Keratinocyte (primary cell): Measurements from ENCODE around the gene NKX2-4. TPM values are rescaled to one million over a fixed set of nuclear protein-coding genes. Genes with fewer than 3 reads are reported as not detected.

Experiments
- DNase-seq: peaks from one replicate; pipeline ENCODE4 v3.0.0-alpha.2; 2011; ENCODE audit warnings: low read depth, missing footprints, low spot score
- FAIRE-seq: peaks from 2 replicates; lab custom pipeline; 2011; peaks lifted over from hg19 to GRCh38; lab: Jason Lieb, UNC
- H2AFZ ChIP-seq: 2 replicates; pipeline ENCODE4 v1.6.0; 2012; ENCODE audit warnings: low read length, control low read depth, inconsistent platforms; ENCODE audit not compliant: control insufficient read depth
- H3K27ac ChIP-seq: 2 replicates; pipeline ENCODE4 v1.5.1; 2011; ENCODE audit warnings: low read length; ENCODE audit not compliant: control insufficient read depth, insufficient read depth
- H3K27me3 ChIP-seq: 3 replicates; pipeline ENCODE4 v1.6.0; 2011; ENCODE audit warnings: low read length; ENCODE audit not compliant: control insufficient read depth, insufficient read depth; ENCODE audit errors: extremely low read depth
- H3K36me3 ChIP-seq, 2 experiments: 2 replicates in 1 of 2; 3 replicates in 1 of 2; pipeline ENCODE4 v1.5.1; 2011; ENCODE audit warnings: low read length in 2 of 2, mild to moderate bottlenecking in 1 of 2; ENCODE audit not compliant: control insufficient read depth in 2 of 2, insufficient read depth in 2 of 2; ENCODE audit errors: extremely low read depth in 1 of 2
- H3K4me1 ChIP-seq: 3 replicates; pipeline ENCODE4 v1.5.1; 2011; ENCODE audit warnings: low read length; ENCODE audit not compliant: control insufficient read depth, insufficient read depth; ENCODE audit errors: extremely low read depth
- H3K4me2 ChIP-seq: 3 replicates; pipeline ENCODE4 v1.6.0; 2011; ENCODE audit warnings: low read depth, low read length; ENCODE audit not compliant: control insufficient read depth, insufficient read depth; ENCODE audit errors: extremely low read depth
- H3K4me3 ChIP-seq, 3 experiments: fragments of 200-600 bp in 1 of 3; sonication (generic) in 1 of 3; 2 replicates in 2 of 3; 3 replicates in 1 of 3; pipeline ENCODE4 v1.5.1; 2011 to 2016; ENCODE audit warnings: low read length in 3 of 3, mild to moderate bottlenecking in 3 of 3, control low read depth in 2 of 3, inconsistent platforms in 1 of 3, low read depth in 1 of 3, mixed read lengths in 1 of 3, mixed run types in 1 of 3, moderate library complexity in 1 of 3; ENCODE audit not compliant: control insufficient read depth in 2 of 3, insufficient read depth in 2 of 3; ENCODE audit errors: extremely low read depth in 1 of 3
- H3K79me2 ChIP-seq: 2 replicates; pipeline ENCODE4 v1.6.0; 2012; ENCODE audit warnings: low read length; ENCODE audit not compliant: control insufficient read depth, insufficient read depth
- H3K9ac ChIP-seq: 3 replicates; pipeline ENCODE4 v1.6.0; 2011; ENCODE audit warnings: low read length; ENCODE audit not compliant: control insufficient read depth, insufficient read depth; ENCODE audit errors: extremely low read depth
- H3K9me1 ChIP-seq: 3 replicates; pipeline ENCODE4 v1.6.0; 2011; ENCODE audit warnings: low read length; ENCODE audit not compliant: control insufficient read depth, insufficient read depth; ENCODE audit errors: extremely low read depth
- H3K9me3 ChIP-seq: 2 replicates; pipeline ENCODE4 v1.5.1; 2012; ENCODE audit warnings: low read depth, low read length; ENCODE audit not compliant: control insufficient read depth
- H4K20me1 ChIP-seq: 3 replicates; pipeline ENCODE4 v1.6.0; 2011; ENCODE audit warnings: low read length; ENCODE audit not compliant: control insufficient read depth, insufficient read depth; ENCODE audit errors: extremely low read depth
- CTCF ChIP-seq, 3 experiments: IDR thresholded peaks in 1 of 3; conservative IDR thresholded peaks in 1 of 3; optimal IDR thresholded peaks in 1 of 3; 2 replicates in 2 of 3; 3 replicates in 1 of 3; pipeline versions ENCODE3 to v1.5.1; 2011; ENCODE audit warnings: low read length in 3 of 3, mild to moderate bottlenecking in 3 of 3, moderate library complexity in 2 of 3, control low read depth in 1 of 3, inconsistent platforms in 1 of 3; ENCODE audit not compliant: insufficient read depth in 2 of 3; ENCODE audit errors: extremely low read depth in 1 of 3
- EZH2 ChIP-seq: IDR thresholded peaks from one replicate; pipeline ENCODE4 v1.6.1; 2012; ENCODE audit warnings: inconsistent platforms, mild to moderate bottlenecking, low read length, moderate library complexity
- dilution Hi-C: fragments of 300-500 bp; cut with MboI; formaldehyde crosslinking; loops from one replicate; pipeline ENCODE4 v1.7.0; 2020; ENCODE audit warnings: low sequenced_read_pairs; ENCODE audit not compliant: extremely low pct_ligation_motif_present
- polyA plus RNA-seq, 5 experiments: library from polyadenylated mRNA; depleted of rRNA in 3 of 5; stranded (reverse) in 3 of 5; stranded (forward) in 1 of 5; unstranded in 1 of 5; fragments of >200 nt; gene quantifications; 1 replicate in 1 of 5; 2 replicates in 3 of 5; 3 replicates in 1 of 5; pipeline versions ENCODE4 v1.2.1 to v1.2.3, GENCODE V29; 2011 to 2012; ENCODE audit warnings: missing spikeins in 2 of 5, low read depth in 1 of 5, low replicate concordance in 1 of 5
- small RNA-seq, 3 experiments: library from RNA; depleted of rRNA; stranded (forward); fragments of <200 nt; gene quantifications; one replicate each; pipeline ENCODE3, GENCODE V24; 2012; ENCODE audit warnings: low read depth in 3 of 3, low replicate concordance in 1 of 3; ENCODE audit not compliant: insufficient read length in 3 of 3

The NKX2-4 gene
- polyA plus RNA-seq, 1 donor (not counting 4 experiments of a cell fraction or from before 2014, with no cell fraction given) = not detected

GRCh38 chr20:21353236-21353635, 44.1 kb downstream of the NKX2-4 start:
- DNase-seq = no peak
- no peak overlapping the region for H2AFZ ChIP-seq
- no peak for FAIRE-seq
- no peaks in the 10 kb centered on the region for H3K27me3 ChIP-seq
- peaks cover 4% of the 10 kb centered on the region in 2 experiments for H3K36me3 ChIP-seq
- H3K9me3 ChIP-seq = no peaks in the 10 kb centered on the region
- H3K4me1 ChIP-seq = no peaks in the 10 kb centered on the region
- TF ChIP-seq EZH2 = no peak
- no peak for TF ChIP-seq CTCF (optimal IDR thresholded peaks at IDR 0.05 in 1 of 3, IDR thresholded peaks at IDR 0.05 in 1 of 3, conservative IDR thresholded peaks at IDR 0.05 in 1 of 3; ENCODE audit: extremely low read depth in 1 of 3, insufficient read depth in 2 of 3, low read length in 3 of 3)
- dilution Hi-C loops = no loop called here
- H3K79me2 ChIP-seq = no peaks in the 10 kb centered on the region
- H3K4me3 ChIP-seq = no peak overlapping the region
- no peak overlapping the region for H3K4me2 ChIP-seq
- H3K9me1 ChIP-seq = no peaks in the 10 kb centered on the region
- no peak overlapping the region for H3K9ac ChIP-seq
- H3K27ac ChIP-seq = no peak overlapping the region
- H4K20me1 ChIP-seq = no peaks in the 10 kb centered on the region

- no peak for FAIRE-seq
Measured at GRCh38 chr20:21352703-21353102, 44.6 kb downstream of the NKX2-4 start.

More at GRCh38 chr20:21352703-21353102, 44.6 kb downstream of the NKX2-4 start:
- Histone ChIP-seq H3K27me3 (no peaks in the 10 kb centered on the region), H3K79me2 (no peaks in the 10 kb centered on the region), H3K9me3 (no peaks in the 10 kb centered on the region), H3K36me3 (peaks cover 4% of the 10 kb centered on the region in 2 experiments), H3K4me1 (no peaks in the 10 kb centered on the region), H4K20me1 (no peaks in the 10 kb centered on the region), H3K4me3 (no peak overlapping the region), H2AFZ (no peak overlapping the region), H3K9me1 (no peaks in the 10 kb centered on the region), H3K9ac (no peak overlapping the region), H3K4me2 (no peak overlapping the region), H3K27ac (no peak overlapping the region)
- dilution Hi-C loops = no loop called here
- no peak for DNase-seq
- TF ChIP-seq EZH2 = no peak
- TF ChIP-seq CTCF (optimal IDR thresholded peaks at IDR 0.05 in 1 of 3, IDR thresholded peaks at IDR 0.05 in 1 of 3, conservative IDR thresholded peaks at IDR 0.05 in 1 of 3; ENCODE audit: extremely low read depth in 1 of 3, insufficient read depth in 2 of 3, low read length in 3 of 3) = no peak

Small RNA genes within 50 kb of the gene (small RNA-seq; reads per million reads assigned to genes)
- gene RN7SKP140 = 0 reads per million in 3 experiments

Other genes starting within 250 kb of the NKX2-4 start
- 57.5 to 85.8 TPM (median 70.9 TPM) in 3 replicates for gene XRN2, start 94.2 kb downstream of the NKX2-4 start, polyA plus RNA-seq
- gene NKX2-2, start 116.5 kb upstream of the NKX2-4 start, polyA plus RNA-seq = not detected in 3 replicates